Prostate gland (tissue), 2 donors: ENCODE measurements around the gene BRD7. TPM values are rescaled to one million over a fixed set of nuclear protein-coding genes. Genes with fewer than 3 reads are reported as not detected.

Experiments
- DNase-seq: peaks from one replicate; pipeline ENCODE4 v3.0.0-alpha.2; 2019; ENCODE audit warnings: low spot score
- H3K27ac ChIP-seq, 2 donors: fragments of 200-600 bp; sonication (generic); 2 replicates each; pipeline ENCODE4 v1.5.1; 2017 to 2019
- H3K27me3 ChIP-seq: fragments of 200-600 bp; sonication (generic); replicated peaks from 2 replicates; pipeline ENCODE4 v1.5.1; 2019; ENCODE audit not compliant: insufficient read depth
- H3K36me3 ChIP-seq, 2 donors: fragments of 200-600 bp; sonication (generic); 1 replicate in 1 of 2; 2 replicates in 1 of 2; pipeline versions ENCODE4 v1.5.1 to v1.8.1; 2017 to 2019
- H3K4me1 ChIP-seq: fragments of 200-600 bp; sonication (generic); replicated peaks from 2 replicates; pipeline ENCODE4 v1.5.1; 2019
- H3K4me3 ChIP-seq, 2 donors: fragments of 200-600 bp; sonication (generic); 2 replicates each; pipeline ENCODE4 v1.5.1; 2017 to 2019
- H3K9me3 ChIP-seq: fragments of 200-600 bp; sonication (generic); 2 replicates; pipeline ENCODE4 v1.5.1; 2017
- POLR2A ChIP-seq: fragments of 450-650 bp; IDR thresholded peaks from one replicate; pipeline ENCODE4 v1.6.1; 2016; ENCODE audit warnings: antibody characterized with exemption, mild to moderate bottlenecking
- POLR2AphosphoS5 ChIP-seq: sonication (generic); formaldehyde crosslinking; IDR thresholded peaks from one replicate; pipeline ENCODE4 v1.6.1; 2017; ENCODE audit warnings: antibody characterized with exemption
- WGBS: methylation state at CpG from one replicate; pipeline ENCODE4 v1.1.5; 2018; 5-methylcytosine and 5-hydroxymethylcytosine counted together
- intact Hi-C: fragments of 100-400 bp; cut with DNase I; formaldehyde crosslinking; loops from one replicate; pipeline ENCODE4 v1.14.2; 2022
- total RNA-seq, 2 donors: library from RNA; depleted of rRNA; stranded (reverse); fragments of >200 nt; gene quantifications; one replicate each; pipeline ENCODE4 v1.1.0, GENCODE V29; 2016
- TF ChIP-seq, protein P1 (sequence below), 4 experiments: fragments of 200-600 bp in 2 of 4; fragments of 450-650 bp in 2 of 4; sonication (generic) in 2 of 4; IDR thresholded peaks; 1 replicate in 3 of 4; 2 replicates in 1 of 4; pipeline ENCODE4 v1.5.1; 2016 to 2019; ENCODE audit warnings: antibody characterized with exemption in 4 of 4, mild to moderate bottlenecking in 2 of 4, moderate library complexity in 2 of 4

The BRD7 gene
- total RNA-seq, 2 donors from 2014 or later, result 38.7 to 66.0 TPM

DNA sequence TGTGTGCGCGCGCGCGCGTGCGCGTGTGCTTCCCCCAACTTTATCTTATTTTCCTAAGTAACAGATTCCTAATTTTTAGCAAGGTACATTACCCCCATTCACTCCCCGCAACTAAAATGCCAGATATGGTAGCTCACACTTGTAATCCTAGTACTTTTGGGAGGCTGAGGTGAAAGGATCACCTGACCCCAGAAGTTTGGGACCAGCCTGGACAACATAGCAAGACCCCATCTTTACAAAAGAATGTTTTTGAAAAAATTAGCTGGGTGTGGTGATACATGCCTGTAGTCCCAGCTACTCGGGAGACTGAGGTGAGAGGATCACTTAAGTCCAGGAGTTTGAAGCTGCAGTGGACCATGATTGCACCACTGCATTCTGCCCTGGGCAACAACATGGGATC lies 5.1 kb downstream of the BRD7 start:
- TF ChIP-seq POLR2A (no peak), POLR2AphosphoS5 (no peak)
- TF ChIP-seq, protein P1, sequence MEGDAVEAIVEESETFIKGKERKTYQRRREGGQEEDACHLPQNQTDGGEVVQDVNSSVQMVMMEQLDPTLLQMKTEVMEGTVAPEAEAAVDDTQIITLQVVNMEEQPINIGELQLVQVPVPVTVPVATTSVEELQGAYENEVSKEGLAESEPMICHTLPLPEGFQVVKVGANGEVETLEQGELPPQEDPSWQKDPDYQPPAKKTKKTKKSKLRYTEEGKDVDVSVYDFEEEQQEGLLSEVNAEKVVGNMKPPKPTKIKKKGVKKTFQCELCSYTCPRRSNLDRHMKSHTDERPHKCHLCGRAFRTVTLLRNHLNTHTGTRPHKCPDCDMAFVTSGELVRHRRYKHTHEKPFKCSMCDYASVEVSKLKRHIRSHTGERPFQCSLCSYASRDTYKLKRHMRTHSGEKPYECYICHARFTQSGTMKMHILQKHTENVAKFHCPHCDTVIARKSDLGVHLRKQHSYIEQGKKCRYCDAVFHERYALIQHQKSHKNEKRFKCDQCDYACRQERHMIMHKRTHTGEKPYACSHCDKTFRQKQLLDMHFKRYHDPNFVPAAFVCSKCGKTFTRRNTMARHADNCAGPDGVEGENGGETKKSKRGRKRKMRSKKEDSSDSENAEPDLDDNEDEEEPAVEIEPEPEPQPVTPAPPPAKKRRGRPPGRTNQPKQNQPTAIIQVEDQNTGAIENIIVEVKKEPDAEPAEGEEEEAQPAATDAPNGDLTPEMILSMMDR (IDR thresholded peaks at IDR 0.05), result no peak
- Histone ChIP-seq H3K4me3 (no peak overlapping the region), H3K36me3 (no peaks in the 10 kb centered on the region), H3K9me3 (no peaks in the 10 kb centered on the region), H3K27ac (no peak overlapping the region), H3K4me1 (peaks cover 4% of the 10 kb centered on the region), H3K27me3 (no peaks in the 10 kb centered on the region)
- intact Hi-C loops, result loop anchor here (5.0 to 10.0 kb wide), 2 partner anchors 296 to 381 kb away; partner anchors contain the start of genes CYLD and HEATR3
- WGBS, result 85% methylated on average over 10 of the region's 10 CpGs
- no peak for DNase-seq

DNA sequence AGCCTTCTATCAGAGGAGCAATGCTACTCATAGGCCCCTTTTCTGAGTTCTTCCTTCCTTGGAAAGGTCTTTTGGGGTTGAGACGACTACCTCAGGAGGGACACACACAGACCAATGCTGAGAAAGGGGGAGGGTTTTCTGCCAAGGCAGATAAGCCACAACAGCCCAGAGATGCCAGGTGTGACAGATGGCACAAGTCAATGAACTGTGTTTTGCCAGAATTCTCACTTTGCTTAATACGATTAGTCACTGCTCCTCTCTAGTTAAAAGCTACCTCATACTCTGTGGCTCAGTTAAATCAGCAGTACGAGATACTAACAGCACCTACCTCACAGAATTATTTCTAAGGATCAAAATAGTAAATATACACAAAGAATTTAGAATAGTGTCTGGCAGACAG lies 8.0 kb downstream of the BRD7 start:
- Histone ChIP-seq H3K27me3 (no peaks in the 10 kb centered on the region), H3K36me3 (no peaks in the 10 kb centered on the region), H3K4me3 (no peak overlapping the region), H3K9me3 (no peaks in the 10 kb centered on the region), H3K4me1 (peaks cover 4% of the 10 kb centered on the region), H3K27ac (no peak overlapping the region)
- DNase-seq, result no peak
- TF ChIP-seq POLR2AphosphoS5, result no peak
- TF ChIP-seq, protein P1 (IDR thresholded peaks at IDR 0.05), result no peak
- no peak for TF ChIP-seq POLR2A
- WGBS, result 72% methylated on average over 3 of the region's 3 CpGs
- intact Hi-C loops, result loop anchor here (5.0 to 10.0 kb wide), 2 partner anchors 293 to 384 kb away; partner anchors contain the start of genes CYLD and HEATR3

DNA sequence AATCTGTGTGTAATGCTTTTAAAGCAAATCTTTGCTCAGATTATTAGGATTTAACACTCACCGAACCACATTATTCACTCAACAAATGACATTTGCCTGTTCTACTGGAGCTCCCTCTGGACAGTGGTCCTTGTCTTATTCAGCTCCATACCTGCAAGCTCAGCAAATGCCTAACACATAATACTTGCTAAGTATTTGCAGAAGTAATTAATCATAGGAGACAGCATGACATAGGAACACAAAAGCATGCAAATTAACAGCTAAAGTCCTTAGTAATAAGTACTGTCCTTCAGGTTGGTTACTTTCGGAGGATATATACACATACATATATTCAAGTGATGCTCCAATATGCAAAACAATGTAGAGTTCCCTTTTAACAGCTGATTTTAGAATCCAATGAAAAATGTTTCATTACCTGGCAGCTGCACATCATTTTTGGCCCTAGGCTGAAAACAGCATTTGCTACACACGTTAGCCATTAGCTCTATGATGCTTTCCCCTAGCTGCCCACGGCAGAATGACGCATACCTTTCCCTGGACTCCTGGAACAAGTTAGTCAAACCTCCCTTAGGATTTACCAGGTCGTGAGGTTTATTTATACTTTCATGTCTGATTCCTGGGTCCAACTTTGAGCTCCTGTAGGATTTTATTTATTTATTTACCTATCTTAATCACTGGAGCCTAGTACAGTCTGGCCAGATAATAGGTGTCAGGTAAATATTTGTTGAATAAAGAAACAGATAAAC lies 8.6 kb downstream of the BRD7 start:
- 59% methylated on average over 6 of the region's 6 CpGs for WGBS
- H3K4me3 ChIP-seq, result no peak overlapping the region
- DNase-seq, result no peak
- H3K4me1 ChIP-seq, result peaks cover 4% of the 10 kb centered on the region
- TF ChIP-seq POLR2AphosphoS5 (no peak), POLR2A (no peak)
- TF ChIP-seq, protein P1 (IDR thresholded peaks at IDR 0.05), result no peak
- no peak overlapping the region for H3K27ac ChIP-seq
- intact Hi-C loops, result loop anchor here (5.0 to 10.0 kb wide), 2 partner anchors 293 to 385 kb away; partner anchors contain the start of genes CYLD and HEATR3
- no peaks in the 10 kb centered on the region for H3K27me3 ChIP-seq
- H3K9me3 ChIP-seq, result no peaks in the 10 kb centered on the region
- no peaks in the 10 kb centered on the region for H3K36me3 ChIP-seq

DNA sequence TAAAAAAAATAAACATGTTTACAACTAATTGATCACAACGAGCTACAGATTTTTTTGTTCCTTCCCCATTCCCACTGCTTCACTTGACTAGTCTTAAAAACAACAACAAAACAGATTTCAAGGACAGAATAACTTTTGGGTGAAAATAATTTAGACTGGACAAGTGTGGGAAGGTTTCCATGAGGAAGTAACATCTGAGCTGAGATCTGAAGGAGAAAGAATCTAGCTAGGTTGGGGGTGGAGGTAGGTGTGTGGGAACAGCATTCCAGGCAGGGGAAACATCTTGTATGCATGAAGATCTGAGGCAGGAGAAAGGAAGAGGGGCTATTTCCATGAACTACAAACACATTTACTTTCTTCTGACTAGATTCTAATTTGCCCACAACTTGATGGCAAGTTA lies 9.2 kb downstream of the BRD7 start:
- DNase-seq, result no peak
- H3K9me3 ChIP-seq, result no peaks in the 10 kb centered on the region
- 27% methylated on average over 1 of the region's 1 CpG for WGBS
- no peaks in the 10 kb centered on the region for H3K36me3 ChIP-seq
- TF ChIP-seq, protein P1 (IDR thresholded peaks at IDR 0.05), result no peak
- TF ChIP-seq POLR2A (no peak), POLR2AphosphoS5 (no peak)
- H3K27ac ChIP-seq, result no peak overlapping the region
- intact Hi-C loops, result loop anchor here (5.0 to 10.0 kb wide), 6 partner anchors 37 to 385 kb away; partner anchors contain the start of genes CYLD, HEATR3 and TENT4B
- H3K4me1 ChIP-seq, result peaks cover 4% of the 10 kb centered on the region
- H3K4me3 ChIP-seq, result no peak overlapping the region
- no peaks in the 10 kb centered on the region for H3K27me3 ChIP-seq
